HEK293 (cell line): ENCODE measurements around the gene SIRT7.

Experiments
- CTCF ChIP-seq: fragments of 450-650 bp; formaldehyde crosslinking; IDR thresholded peaks from 2 replicates; pipeline ENCODE4 v1.5.1; 2016; ENCODE audit warnings: missing biosample characterization, missing genetic modification characterization
- HOXD13 ChIP-seq: sonication (generic); formaldehyde crosslinking; IDR thresholded peaks from 2 replicates; pipeline ENCODE4 v1.8.0; 2022; ENCODE audit warnings: missing genetic modification reagents, borderline replicate concordance
- KLF7 ChIP-seq: fragments of 450-650 bp; formaldehyde crosslinking; IDR thresholded peaks from 2 replicates; pipeline ENCODE4 v1.5.1; 2016; ENCODE audit warnings: missing biosample characterization, missing genetic modification characterization, borderline replicate concordance
- KLF8 ChIP-seq: fragments of 450-650 bp; formaldehyde crosslinking; IDR thresholded peaks from 2 replicates; pipeline ENCODE4 v1.5.1; 2016; ENCODE audit warnings: missing biosample characterization, missing genetic modification characterization
- PATZ1 ChIP-seq: fragments of 450-650 bp; formaldehyde crosslinking; IDR thresholded peaks from 2 replicates; pipeline ENCODE4 v1.5.1; 2016; ENCODE audit warnings: missing biosample characterization, missing genetic modification characterization
- PBX3 ChIP-seq: sonication (generic); formaldehyde crosslinking; IDR thresholded peaks from 2 replicates; pipeline ENCODE4 v1.8.1; 2022; ENCODE audit warnings: mild to moderate bottlenecking, moderate library complexity, missing genetic modification reagents
- ZBTB1 ChIP-seq: fragments of 450-650 bp; formaldehyde crosslinking; IDR thresholded peaks from 2 replicates; pipeline ENCODE4 v1.5.1; 2016; ENCODE audit warnings: missing biosample characterization, missing genetic modification characterization
- ZBTB26 ChIP-seq: fragments of 450-650 bp; formaldehyde crosslinking; optimal IDR thresholded peaks from 2 replicates; pipeline ENCODE3; 2016; ENCODE audit warnings: missing biosample characterization, mild to moderate bottlenecking, missing genetic modification characterization
- ZBTB8A ChIP-seq: fragments of 450-650 bp; formaldehyde crosslinking; IDR thresholded peaks from 2 replicates; pipeline ENCODE4 v1.5.1; 2016; ENCODE audit warnings: missing biosample characterization, missing genetic modification characterization
- ZFHX2 ChIP-seq: fragments of 450-650 bp; formaldehyde crosslinking; conservative IDR thresholded peaks from 2 replicates; pipeline ENCODE4 v1.5.1; 2016; ENCODE audit warnings: missing biosample characterization, missing genetic modification characterization
- ZFP69B ChIP-seq: fragments of 450-650 bp; formaldehyde crosslinking; IDR thresholded peaks from 2 replicates; pipeline ENCODE4 v1.5.1; 2016; ENCODE audit warnings: missing biosample characterization, missing genetic modification characterization
- ZNF10 ChIP-seq: fragments of 450-650 bp; formaldehyde crosslinking; IDR thresholded peaks from 2 replicates; pipeline ENCODE4 v1.5.1; 2017; ENCODE audit warnings: missing biosample characterization, missing genetic modification characterization
- ZNF133 ChIP-seq: fragments of 450-650 bp; formaldehyde crosslinking; IDR thresholded peaks from 2 replicates; pipeline ENCODE4 v1.5.1; 2016; ENCODE audit warnings: missing biosample characterization, missing genetic modification characterization
- ZNF148 ChIP-seq: fragments of 450-650 bp; formaldehyde crosslinking; IDR thresholded peaks from 2 replicates; pipeline ENCODE4 v1.5.0; 2017; ENCODE audit warnings: missing biosample characterization, missing genetic modification characterization, borderline replicate concordance
- ZNF157 ChIP-seq: fragments of 450-650 bp; formaldehyde crosslinking; IDR thresholded peaks from 2 replicates; pipeline ENCODE4 v1.5.1; 2016; ENCODE audit warnings: missing biosample characterization, missing genetic modification characterization
- ZNF169 ChIP-seq: fragments of 450-650 bp; formaldehyde crosslinking; IDR thresholded peaks from 2 replicates; pipeline ENCODE4 v1.5.1; 2016; ENCODE audit warnings: missing biosample characterization, missing genetic modification characterization
- ZNF2 ChIP-seq: fragments of 450-650 bp; formaldehyde crosslinking; IDR thresholded peaks from 2 replicates; pipeline ENCODE4 v1.5.1; 2016; ENCODE audit warnings: missing biosample characterization, missing genetic modification characterization
- ZNF266 ChIP-seq: fragments of 450-650 bp; formaldehyde crosslinking; IDR thresholded peaks from 2 replicates; pipeline ENCODE4 v1.5.1; 2016; ENCODE audit warnings: missing biosample characterization, missing genetic modification characterization, low read depth
- ZNF324 ChIP-seq: fragments of 450-650 bp; formaldehyde crosslinking; IDR thresholded peaks from 2 replicates; pipeline ENCODE4 v1.5.1; 2016; ENCODE audit warnings: missing biosample characterization, missing genetic modification characterization
- ZNF394 ChIP-seq: fragments of 450-650 bp; formaldehyde crosslinking; IDR thresholded peaks from 2 replicates; pipeline ENCODE4 v1.5.1; 2016; ENCODE audit warnings: missing biosample characterization, missing genetic modification characterization, mild to moderate bottlenecking, moderate library complexity, borderline replicate concordance
- ZNF398 ChIP-seq: fragments of 450-650 bp; formaldehyde crosslinking; IDR thresholded peaks from 2 replicates; pipeline ENCODE4 v1.5.1; 2017; ENCODE audit warnings: missing biosample characterization, missing genetic modification characterization
- ZNF560 ChIP-seq: fragments of 450-650 bp; formaldehyde crosslinking; IDR thresholded peaks from 2 replicates; pipeline ENCODE4 v1.5.1; 2017; ENCODE audit warnings: missing biosample characterization, missing genetic modification characterization, borderline replicate concordance
- ZNF596 ChIP-seq: fragments of 450-650 bp; IDR thresholded peaks from 2 replicates; pipeline ENCODE4 v1.5.0; 2018; ENCODE audit warnings: missing biosample characterization, mild to moderate bottlenecking, missing genetic modification characterization, moderate library complexity
- ZNF76 ChIP-seq: fragments of 450-650 bp; formaldehyde crosslinking; IDR thresholded peaks from 2 replicates; pipeline ENCODE4; 2016; ENCODE audit warnings: low read depth, missing biosample characterization, missing genetic modification characterization, borderline replicate concordance
- ZSCAN30 ChIP-seq: fragments of 450-650 bp; IDR thresholded peaks from 2 replicates; pipeline ENCODE4 v1.5.1; 2018; ENCODE audit warnings: missing biosample characterization, mild to moderate bottlenecking, missing genetic modification characterization, moderate library complexity
- ZSCAN5A ChIP-seq: fragments of 450-650 bp; formaldehyde crosslinking; IDR thresholded peaks from 2 replicates; pipeline ENCODE4 v1.5.1; 2016; ENCODE audit warnings: missing biosample characterization, missing genetic modification characterization

The SIRT7 gene

GRCh38 chr17:81871387-81872230 is 46.4 kb downstream of the SIRT7 start (continued):
- TF ChIP-seq ZBTB26 (tag by site-specific recombination) = peak; percentile 92
- peak; percentile 67; the same call in 1 of the 2 replicates for TF ChIP-seq PBX3
- peak; percentile 52; the same call in 1 of the 2 replicates for TF ChIP-seq ZNF394 (tag by site-specific recombination)
- no peak for TF ChIP-seq KLF7 (tag by site-specific recombination)
- TF ChIP-seq ZNF169 = 0 out of 2 replicates have a peak, but pooled peaks have one; percentile 40
- TF ChIP-seq ZBTB1 (tag by site-specific recombination) = peak; percentile 87
- peak; percentile 23; the same call in 1 of the 2 replicates for TF ChIP-seq ZNF596 (tag by site-specific recombination)
- no peak for TF ChIP-seq ZNF157
- TF ChIP-seq ZFHX2 (tag by site-specific recombination) = peak; percentile 97
- peak; percentile 89; the same call in 1 of the 2 replicates for TF ChIP-seq ZSCAN5A
- TF ChIP-seq ZNF560 (tag by site-specific recombination) = no peak
- TF ChIP-seq ZNF148 (tag by site-specific recombination) = no peak
- TF ChIP-seq ZFP69B (tag by site-specific recombination) = peak; percentile 55; the same call in 1 of the 2 replicates
- peak; percentile 49; the same call in 1 of the 2 replicates for TF ChIP-seq ZSCAN30
- no peak for TF ChIP-seq HOXD13 (CRISPR knock-in tag)
- TF ChIP-seq PATZ1 = peak; percentile 60
- peak; percentile 37; the same call in 1 of the 2 replicates for TF ChIP-seq ZNF2
- no peak for TF ChIP-seq ZNF266 (tag by site-specific recombination)
- TF ChIP-seq ZNF76 = peak; percentile 77
- no peak for TF ChIP-seq ZNF133 (tag by site-specific recombination)
- TF ChIP-seq KLF8 (tag by site-specific recombination) = peak; percentile 79
- TF ChIP-seq ZNF398 (tag by site-specific recombination) = peak; percentile 51; the same call in 1 of the 2 replicates
- no peak for TF ChIP-seq ZNF324 (tag by site-specific recombination)
- peak; percentile 78 for TF ChIP-seq ZBTB8A (tag by site-specific recombination)
- peak; percentile 95 for TF ChIP-seq CTCF (tag by site-specific recombination)
- TF ChIP-seq ZNF10 (tag by site-specific recombination) = no peak
